PC-3 (cell line): Measurements from ENCODE around the gene ATXN7L1. TPM values are rescaled to one million over a fixed set of nuclear protein-coding genes. Genes with fewer than 3 reads are reported as not detected.

ENCODE experiments used
- ATAC-seq: fragments of 200-7000 bp; cut with Tn5 transposase; 2 replicates; pipeline ENCODE4 v1.9.1; 2020; ENCODE audit warnings: mild to moderate bottlenecking, moderate library complexity
- BruUV-seq: library from RNA; stranded (reverse); fragments of 400-500 nt; replicated peaks from 2 replicates; lab custom pipeline; 2021; lab: Mats Ljungman, UMichigan
- CTCF ChIA-PET: fragments of 300-600 bp; sonication (Branson Sonifier 250); formaldehyde crosslinking; loops from one replicate; lab custom pipeline; 2022; ENCODE audit warnings: antibody characterized with exemption; lab: Charles Lee
- POLR2A ChIA-PET: fragments of 300-600 bp; sonication (Branson Sonifier 250); formaldehyde crosslinking; loops from one replicate; lab custom pipeline; 2022; ENCODE audit warnings: antibody characterized with exemption; ENCODE audit not compliant: unreplicated experiment; lab: Charles Lee
- DNase-seq: peaks from one replicate; pipeline ENCODE4 v3.0.0-alpha.2; 2015
- H2AFZ ChIP-seq: fragments of 300-600 bp; sonication (generic); 2 replicates; pipeline ENCODE4 v1.6.0; 2016; ENCODE audit warnings: antibody characterized with exemption, low read length
- H3F3A ChIP-seq: fragments of 300-600 bp; sonication (generic); one replicate; pipeline ENCODE4 v1.6.0; 2017; ENCODE audit warnings: antibody characterized with exemption, low read length, control low read depth, mild to moderate bottlenecking; ENCODE audit not compliant: unreplicated experiment
- H3K27ac ChIP-seq: fragments of 300-600 bp; sonication (generic); 2 replicates; pipeline ENCODE4 v1.5.1; 2016; ENCODE audit warnings: mild to moderate bottlenecking, low read length
- H3K27me3 ChIP-seq: fragments of 300-600 bp; sonication (generic); 2 replicates; pipeline ENCODE4 v1.6.1; 2016; ENCODE audit warnings: low read length, mixed read lengths
- H3K36me3 ChIP-seq: fragments of 300-600 bp; sonication (generic); 2 replicates; pipeline ENCODE4 v1.6.1; 2016; ENCODE audit warnings: low read depth, mixed run types, low read length, mixed read lengths
- H3K4me1 ChIP-seq: fragments of 300-600 bp; sonication (generic); 2 replicates; pipeline ENCODE4 v1.5.1; 2016; ENCODE audit warnings: low read length; ENCODE audit not compliant: insufficient read depth
- H3K4me2 ChIP-seq: fragments of 300-600 bp; sonication (generic); 2 replicates; pipeline ENCODE4 v1.6.0; 2016; ENCODE audit warnings: low read length
- H3K4me3 ChIP-seq: fragments of 300-600 bp; sonication (generic); 2 replicates; pipeline ENCODE4 v1.5.1; 2016; ENCODE audit warnings: mild to moderate bottlenecking, low read length, mixed read lengths
- H3K79me2 ChIP-seq: fragments of 300-600 bp; sonication (generic); 2 replicates; pipeline ENCODE4 v1.6.1; 2017; ENCODE audit warnings: low read length, mixed read lengths
- H3K9ac ChIP-seq: fragments of 300-600 bp; sonication (generic); 2 replicates; pipeline ENCODE4 v1.6.0; 2016; ENCODE audit warnings: mild to moderate bottlenecking, low read length
- H3K9me2 ChIP-seq: fragments of 300-600 bp; sonication (generic); replicated peaks from 2 replicates; pipeline ENCODE4 v1.6.1; 2016; ENCODE audit warnings: mixed run types, low read length, mixed read lengths
- H3K9me3 ChIP-seq: fragments of 300-600 bp; sonication (generic); 2 replicates; pipeline ENCODE4 v1.6.1; 2016; ENCODE audit warnings: low read length, mixed read lengths
- H4K20me1 ChIP-seq: fragments of 300-600 bp; sonication (generic); 2 replicates; pipeline ENCODE4 v1.6.1; 2016; ENCODE audit warnings: low read length, mixed read lengths
- CTCF ChIP-seq: fragments of 300-600 bp; sonication (generic); conservative IDR thresholded peaks from 2 replicates; pipeline ENCODE4 v1.5.1; 2017; ENCODE audit warnings: antibody characterized with exemption, low read depth, mild to moderate bottlenecking, low read length
- EZH2 ChIP-seq: fragments of 300-600 bp; sonication (generic); IDR thresholded peaks from one replicate; pipeline ENCODE4 v1.6.1; 2017; ENCODE audit warnings: antibody characterized with exemption, mild to moderate bottlenecking, low read length; ENCODE audit not compliant: unreplicated experiment
- EZH2phosphoT487 ChIP-seq: fragments of 300-600 bp; sonication (generic); IDR thresholded peaks from 2 replicates; pipeline ENCODE4 v1.6.1; 2018; ENCODE audit warnings: mild to moderate bottlenecking, antibody characterized with exemption, low read length, borderline replicate concordance
- intact Hi-C: fragments of 100-400 bp; cut with micrococcal nuclease; formaldehyde crosslinking; loops from 2 replicates; pipeline ENCODE4 v1.9.0; 2023
- total RNA-seq: library from RNA; depleted of rRNA; stranded (reverse); fragments of >200 nt; gene quantifications from 2 replicates; pipeline ENCODE4 v1.2.3, GENCODE V29; 2014

Gene ATXN7L1
- total RNA-seq, 1 experiment from 2014 or later = 16.0 TPM

GRCh38 chr7:105828141-105828540 lies 48.3 kb downstream of the ATXN7L1 start:
- POLR2A ChIA-PET = no interaction called here

GRCh38 chr7:105827151-105827875 lies 49.1 kb downstream of the ATXN7L1 start:
- H3K36me3 ChIP-seq = no peaks in the 10 kb centered on the region
- no peak overlapping the region for H2AFZ ChIP-seq
- TF ChIP-seq EZH2 (no peak), CTCF (no peak), EZH2phosphoT487 (no peak)
- ATAC-seq (peak; percentile 48), DNase-seq (peak; percentile 62)
- peak overlapping the region; percentile 46 for H3K4me2 ChIP-seq
- intact Hi-C loops = loop anchor here (2.0 to 5.0 kb wide), 3 partner anchors 19 to 795 kb away; no protein-coding TSS in a partner anchor
- peak overlapping the region; percentile 71 for H3K27ac ChIP-seq
- CTCF ChIA-PET = interaction anchor here (1.6 kb wide), 1 partner anchor 62 kb away, joined by 4 read pairs; no protein-coding TSS in a partner anchor
- no peaks in the 10 kb centered on the region for H3K9me3 ChIP-seq
- H3F3A ChIP-seq = peaks cover 6% of the 10 kb centered on the region
- H3K9ac ChIP-seq = peak overlapping the region; percentile 15
- H3K4me1 ChIP-seq = peaks cover 57% of the 10 kb centered on the region
- H3K79me2 ChIP-seq = no peaks in the 10 kb centered on the region; the same call in 1 of the 2 replicates
- H3K4me3 ChIP-seq = no peak overlapping the region
- H3K27me3 ChIP-seq = no peaks in the 10 kb centered on the region
- POLR2A ChIA-PET = no interaction called here
- no peaks in the 10 kb centered on the region for H4K20me1 ChIP-seq
- BruUV-seq = no TSS peak
- no peaks in the 10 kb centered on the region for H3K9me2 ChIP-seq

More at GRCh38 chr7:105828141-105828540, 48.3 kb downstream of the ATXN7L1 start:
- no peak for DNase-seq
- Histone ChIP-seq H3F3A (peaks cover 6% of the 10 kb centered on the region), H3K9me2 (no peaks in the 10 kb centered on the region), H3K36me3 (no peaks in the 10 kb centered on the region), H4K20me1 (no peaks in the 10 kb centered on the region), H3K9ac (peak overlapping the region; percentile 15), H3K27ac (peak overlapping the region; percentile 71), H3K27me3 (no peaks in the 10 kb centered on the region), H3K4me3 (no peak overlapping the region), H3K9me3 (no peaks in the 10 kb centered on the region), H3K4me1 (peaks cover 57% of the 10 kb centered on the region), H2AFZ (no peak overlapping the region), H3K79me2 (no peaks in the 10 kb centered on the region; the same call in 1 of the 2 replicates), H3K4me2 (peak overlapping the region; percentile 46)
- CTCF ChIA-PET = interaction anchor here (1.6 kb wide), 1 partner anchor 63 kb away, joined by 4 read pairs; no protein-coding TSS in a partner anchor
- intact Hi-C loops = loop anchor here (5.0 kb wide), 1 partner anchor 794 kb away; no protein-coding TSS in a partner anchor
- no peak for TF ChIP-seq EZH2
- no peak for ATAC-seq
- no TSS peak for BruUV-seq

GRCh38 chr7:105826143-105826542 lies 50.3 kb downstream of the ATXN7L1 start:
- ATAC-seq (no peak), DNase-seq (peak; percentile 39)
- ChIA-PET CTCF (no interaction called here), POLR2A (no interaction called here)
- Histone ChIP-seq H2AFZ (no peak overlapping the region), H3K36me3 (no peaks in the 10 kb centered on the region), H3K4me2 (no peak overlapping the region), H3K27ac (0 out of 2 replicates have a peak overlapping the region, but pooled peaks have one; percentile 71), H3K9me2 (no peaks in the 10 kb centered on the region), H3K4me3 (no peak overlapping the region), H3F3A (peaks cover 6% of the 10 kb centered on the region), H3K4me1 (peaks cover 49% of the 10 kb centered on the region), H3K27me3 (no peaks in the 10 kb centered on the region), H3K79me2 (no peaks in the 10 kb centered on the region; the same call in 1 of the 2 replicates), H3K9ac (no peak overlapping the region), H4K20me1 (no peaks in the 10 kb centered on the region), H3K9me3 (no peaks in the 10 kb centered on the region)
- BruUV-seq = no TSS peak
- TF ChIP-seq EZH2 (no peak), EZH2phosphoT487 (no peak), CTCF (no peak)
- intact Hi-C loops = loop anchor here (2.0 to 5.0 kb wide), 3 partner anchors 17 to 796 kb away; no protein-coding TSS in a partner anchor
